ENCODE results near the gene AGAP1. TPM values are rescaled to one million over a fixed set of nuclear protein-coding genes. Genes with fewer than 3 reads are reported as not detected.

AGAP1 gene
- total RNA-seq, 1 experiment from 2014 or later, result 25.8 TPM

GRCh38 chr2:235502336-235502735, 8.5 kb downstream of the AGAP1 start:
- H2AFZ ChIP-seq (ENCODE audit: low read length), result no peak overlapping the region
- no peak overlapping the region for H3K56ac ChIP-seq (ENCODE audit: insufficient read length, low read depth, low read length)
- H3K9ac ChIP-seq (ENCODE audit: extremely low read depth, insufficient read length, low read length), result no peak overlapping the region
- H3K23ac ChIP-seq (ENCODE audit: insufficient read length, low read depth, low read length), result no peak overlapping the region
- no CpG with 5 or more reads among the region's 6 CpGs for WGBS (ENCODE audit: extremely low coverage, insufficient read length, low lambda C conversion rate)
- TF ChIP-seq CTCF (conservative IDR thresholded peaks at IDR 0.05), result no peak
- no peaks in the 10 kb centered on the region for H3K9me3 ChIP-seq (ENCODE audit: control insufficient read depth, low read depth, low read length)
- Mint-ChIP-seq H3K27me3 (ENCODE audit: low read depth) (no peaks in the 10 kb centered on the region), H3K36me3 (ENCODE audit: insufficient read depth in 1 of 3, low read depth in 3 of 3) (0 out of 7 replicates have a peak, but pooled peaks cover 0 to 5% (median 0%) of the 10 kb centered on the region in 3 experiments), H3K9me3 (no peaks in the 10 kb centered on the region; a peak in 1 of 5 replicates), H3K27ac (peak overlapping the region in 2 of 3 experiments; percentile 4 to 77; a peak in 3 of 7 replicates), H3K4me1 (peaks cover 76 to 85% of the 10 kb centered on the region in 2 experiments), H3K4me3 (peak overlapping the region in 1 of 2 experiments; percentile 27; a peak in 1 of 5 replicates)
- peaks cover 4% of the 10 kb centered on the region for H3K23me2 ChIP-seq (ENCODE audit: insufficient read length, low read depth, low read length, poor library complexity, severe bottlenecking)
- no peaks in the 10 kb centered on the region for H3K27me3 ChIP-seq (ENCODE audit: insufficient read depth, low read length)
- DNase-seq, result no peak
- no peak overlapping the region for H2BK15ac ChIP-seq (ENCODE audit: low read depth, low read length)
- no peak overlapping the region for H2BK120ac ChIP-seq (ENCODE audit: low read depth, low read length, poor library complexity, severe bottlenecking)
- no peak overlapping the region for H4K91ac ChIP-seq (ENCODE audit: insufficient read length, low read depth, low read length)
- no peak overlapping the region for H3K14ac ChIP-seq (ENCODE audit: insufficient read depth, low read length)
- H3K4me1 ChIP-seq (ENCODE audit: insufficient read depth, low read length), result peaks cover 22% of the 10 kb centered on the region; the same call in 1 of the 2 replicates
- H4K20me1 ChIP-seq (ENCODE audit: control insufficient read depth, insufficient read depth, insufficient read length), result no peaks in the 10 kb centered on the region
- H3K79me1 ChIP-seq (ENCODE audit: insufficient read depth, low read depth, low read length, poor library complexity, severe bottlenecking), result no peaks in the 10 kb centered on the region
- no peak overlapping the region for H3K18ac ChIP-seq (ENCODE audit: insufficient read length, low read depth, low read length)
- no peak overlapping the region for H3K4ac ChIP-seq (ENCODE audit: low read depth, low read length)
- H2BK5ac ChIP-seq (ENCODE audit: insufficient read length, low read length), result no peak overlapping the region
- H2BK20ac ChIP-seq (ENCODE audit: low read depth, low read length, poor library complexity, severe bottlenecking), result no peak overlapping the region
- no peak overlapping the region for H4K5ac ChIP-seq (ENCODE audit: insufficient read length, low read depth, low read length)
- H3T11ph ChIP-seq (ENCODE audit: low read length), result no peak overlapping the region
- no peak overlapping the region for H2AK5ac ChIP-seq (ENCODE audit: insufficient read length, low read length)
- no peak overlapping the region for H4K8ac ChIP-seq (replicated peaks; ENCODE audit: insufficient read length, low read depth, low read length)
- H3K27ac ChIP-seq (ENCODE audit: insufficient read length, low read depth, low read length), result no peak overlapping the region
- H3K4me2 ChIP-seq (ENCODE audit: insufficient read depth, insufficient read length, low read length), result no peak overlapping the region
- peaks cover 7% of the 10 kb centered on the region; the same call in 1 of the 2 replicates for H3K79me2 ChIP-seq (ENCODE audit: insufficient read depth, low read length)
- no peak overlapping the region for H2BK12ac ChIP-seq (ENCODE audit: insufficient read length, low read depth, low read length)

Data from H9 (cell line).